Measurements from ENCODE around the gene ATG101.

- no peak for TF ChIP-seq TAF1 (IDR thresholded peaks at IDR 0.05; ENCODE audit: low read depth, low read length)
- TF ChIP-seq CTCF (IDR thresholded peaks at IDR 0.05; ENCODE audit: control extremely low read depth in 1 of 3, insufficient read depth in 1 of 3, low read depth in 1 of 3, low read length in 3 of 3), result no peak
- no peak for TF ChIP-seq USF2 (IDR thresholded peaks at IDR 0.05; ENCODE audit: low read length)
- TF ChIP-seq ASH2L (IDR thresholded peaks at IDR 0.05; ENCODE audit: low read length), result no peak
- no peak for TF ChIP-seq CBX8 (IDR thresholded peaks at IDR 0.05; ENCODE audit: borderline replicate concordance, low read depth, low read length)
- no peak for TF ChIP-seq YY1 (IDR thresholded peaks at IDR 0.05; ENCODE audit: low read depth, low read length)
- no peak for TF ChIP-seq POLR2A (IDR thresholded peaks at IDR 0.05; ENCODE audit: control extremely low read depth in 1 of 2, low read depth in 2 of 2, low read length in 2 of 2)
- no peak for TF ChIP-seq PHF8 (conservative IDR thresholded peaks at IDR 0.05; ENCODE audit: low read depth, low read length)
- TF ChIP-seq TAF7 (optimal IDR thresholded peaks at IDR 0.05; ENCODE audit: borderline replicate concordance, low read depth, low read length), result no peak
- TF ChIP-seq EP300 (IDR thresholded peaks at IDR 0.05; ENCODE audit: borderline replicate concordance in 1 of 2, low read depth in 2 of 2, low read length in 2 of 2), result no peak
- TF ChIP-seq JUND (IDR thresholded peaks at IDR 0.05; ENCODE audit: low read length), result no peak
- no peak for TF ChIP-seq ATF2 (IDR thresholded peaks at IDR 0.05; ENCODE audit: low read length)
These were observed 6.5 kb upstream of the ATG101 start for GRCh38 chr12:52063082-52063924.

Measured in H1 (cell line).